HG02884 (cell line): Measurements from ENCODE around the gene ELK1.
A peak's percentile ranks its signal among the peaks of the same experiment; 100 is the strongest.
"Not testable (repeated sequence)": the region's sequence is repeated elsewhere in the genome, so short reads cannot be mapped to it uniquely, and the experiment has no call there.

Source experiments
- ATAC-seq: cut with Tn5 transposase; IDR thresholded peaks from one replicate; pipeline ENCODE4 v1.9.1; 2021; ENCODE audit warnings: mild to moderate bottlenecking, moderate library complexity; ENCODE audit not compliant: unreplicated experiment

Gene ELK1

GRCh38 chrX:47650164-47651042 lies at the start of gene ELK1:
Gene ELK1 (minus strand): TSS chrX:47650563. CDS start chrX:47641441, 9,122 bp downstream.
- ATAC-seq = peak; percentile 84

- ATAC-seq = no peak
These were observed 46.8 kb upstream of the ELK1 start for GRCh38 chrX:47697181-47697580.

GRCh38 chrX:47690175-47690574 lies 39.8 kb upstream of the ELK1 start:
- ATAC-seq = no peak

- ATAC-seq = no peak
These were observed 36.9 kb upstream of the ELK1 start for GRCh38 chrX:47687263-47687662.

- ATAC-seq = no peak
These were observed 33.5 kb upstream of the ELK1 start for GRCh38 chrX:47683829-47684205.

- no peak for ATAC-seq
These were observed 32.9 kb upstream of the ELK1 start for GRCh38 chrX:47683184-47683828.

- ATAC-seq = not testable (repeated sequence)
These were observed 25.8 kb upstream of the ELK1 start for GRCh38 chrX:47675959-47676859.

GRCh38 chrX:47674776-47675175 lies 24.4 kb upstream of the ELK1 start:
- ATAC-seq = no peak

GRCh38 chrX:47665797-47666196 lies 15.4 kb upstream of the ELK1 start:
- not testable (repeated sequence) for ATAC-seq

GRCh38 chrX:47664737-47665136 lies 14.4 kb upstream of the ELK1 start:
- no peak for ATAC-seq

GRCh38 chrX:47662144-47662657 lies 11.8 kb upstream of the ELK1 start:
- ATAC-seq = no peak

GRCh38 chrX:47661539-47661938 lies 11.2 kb upstream of the ELK1 start:
- no peak for ATAC-seq

- ATAC-seq = no peak
These were observed 9.0 kb upstream of the ELK1 start for GRCh38 chrX:47659421-47659726.

- ATAC-seq = peak; percentile 80
These were observed 8.5 kb upstream of the ELK1 start, which contains the start of gene UXT for GRCh38 chrX:47658684-47659420. Gene UXT (minus strand): TSS chrX:47659180. CDS start chrX:47658927, 253 bp downstream.

GRCh38 chrX:47658301-47658683 lies 7.9 kb upstream of the ELK1 start:
- no peak for ATAC-seq

GRCh38 chrX:47651043-47651905 lies 911 bp upstream of the ELK1 start:
- ATAC-seq = no peak

GRCh38 chrX:47649781-47650163 lies 591 bp downstream of the ELK1 start:
- ATAC-seq = no peak

- no peak for ATAC-seq
These were observed 1.1 kb downstream of the ELK1 start for GRCh38 chrX:47649271-47649670.

GRCh38 chrX:47648376-47648775 lies 2.0 kb downstream of the ELK1 start:
- ATAC-seq = no peak

- no peak for ATAC-seq
These were observed 3.7 kb downstream of the ELK1 start for GRCh38 chrX:47646636-47647035.
